GM12864 (cell line): Measurements from ENCODE around the gene TEX10.

Source experiments
- DNase-seq: peaks from one replicate; pipeline ENCODE4 v3.0.0-alpha.2; 2011; ENCODE audit warnings: low read depth
- H3K4me3 ChIP-seq: 2 replicates; pipeline ENCODE4 v1.5.1; 2011; ENCODE audit warnings: mild to moderate bottlenecking, low read depth, low read length, control low read depth
- TF ChIP-seq, protein P1 (sequence below): IDR thresholded peaks from 2 replicates; pipeline ENCODE4 v1.5.1; 2011; ENCODE audit warnings: low read depth, mild to moderate bottlenecking, moderate library complexity, low read length, control low read depth, inconsistent platforms; ENCODE audit errors: missing control alignments

Gene TEX10

DNA sequence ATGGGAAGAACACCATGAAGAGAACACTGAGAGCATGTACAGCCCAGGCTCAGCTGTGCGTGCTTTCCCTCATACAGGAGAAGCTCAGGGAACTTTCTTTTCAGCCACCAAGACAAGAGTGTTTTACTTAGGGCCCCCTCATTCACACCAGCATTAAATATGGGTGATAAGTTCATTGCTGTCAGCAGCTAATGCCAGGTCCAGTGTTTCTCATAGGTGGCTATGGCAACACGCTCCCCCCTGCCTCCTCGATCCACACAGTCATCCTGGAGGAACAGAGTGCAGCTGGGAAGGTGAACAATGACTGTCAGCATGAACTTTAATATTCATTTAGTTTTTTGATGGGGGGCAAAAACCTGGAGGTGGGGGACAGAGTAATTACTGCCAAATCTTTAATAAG is 54.4 kb downstream of the TEX10 start:
- TF ChIP-seq, protein P1, sequence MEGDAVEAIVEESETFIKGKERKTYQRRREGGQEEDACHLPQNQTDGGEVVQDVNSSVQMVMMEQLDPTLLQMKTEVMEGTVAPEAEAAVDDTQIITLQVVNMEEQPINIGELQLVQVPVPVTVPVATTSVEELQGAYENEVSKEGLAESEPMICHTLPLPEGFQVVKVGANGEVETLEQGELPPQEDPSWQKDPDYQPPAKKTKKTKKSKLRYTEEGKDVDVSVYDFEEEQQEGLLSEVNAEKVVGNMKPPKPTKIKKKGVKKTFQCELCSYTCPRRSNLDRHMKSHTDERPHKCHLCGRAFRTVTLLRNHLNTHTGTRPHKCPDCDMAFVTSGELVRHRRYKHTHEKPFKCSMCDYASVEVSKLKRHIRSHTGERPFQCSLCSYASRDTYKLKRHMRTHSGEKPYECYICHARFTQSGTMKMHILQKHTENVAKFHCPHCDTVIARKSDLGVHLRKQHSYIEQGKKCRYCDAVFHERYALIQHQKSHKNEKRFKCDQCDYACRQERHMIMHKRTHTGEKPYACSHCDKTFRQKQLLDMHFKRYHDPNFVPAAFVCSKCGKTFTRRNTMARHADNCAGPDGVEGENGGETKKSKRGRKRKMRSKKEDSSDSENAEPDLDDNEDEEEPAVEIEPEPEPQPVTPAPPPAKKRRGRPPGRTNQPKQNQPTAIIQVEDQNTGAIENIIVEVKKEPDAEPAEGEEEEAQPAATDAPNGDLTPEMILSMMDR = no peak
- DNase-seq = no peak
- H3K4me3 ChIP-seq = no peak overlapping the region

DNA sequence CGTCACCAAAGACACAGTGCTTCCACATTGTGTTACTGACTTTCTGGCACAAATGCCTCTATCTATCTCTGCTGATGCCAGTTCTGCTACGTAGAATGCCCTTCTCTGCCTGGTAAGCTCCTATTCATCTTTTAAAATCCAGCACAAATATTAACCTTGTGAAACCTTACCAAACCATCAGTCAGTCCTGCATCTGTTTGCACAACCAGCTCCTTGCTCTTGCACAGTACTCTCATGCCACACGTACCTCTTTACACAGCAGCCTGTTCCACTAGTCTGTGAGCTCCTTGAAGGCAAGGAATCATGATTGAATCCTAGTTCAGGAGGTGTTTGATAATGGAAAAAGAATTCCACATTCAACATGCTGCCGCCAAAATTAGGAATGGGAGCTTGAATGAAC is 56.3 kb downstream of the TEX10 start:
- no peak for DNase-seq
- TF ChIP-seq, protein P1 = no peak
- no peak overlapping the region for H3K4me3 ChIP-seq

DNA sequence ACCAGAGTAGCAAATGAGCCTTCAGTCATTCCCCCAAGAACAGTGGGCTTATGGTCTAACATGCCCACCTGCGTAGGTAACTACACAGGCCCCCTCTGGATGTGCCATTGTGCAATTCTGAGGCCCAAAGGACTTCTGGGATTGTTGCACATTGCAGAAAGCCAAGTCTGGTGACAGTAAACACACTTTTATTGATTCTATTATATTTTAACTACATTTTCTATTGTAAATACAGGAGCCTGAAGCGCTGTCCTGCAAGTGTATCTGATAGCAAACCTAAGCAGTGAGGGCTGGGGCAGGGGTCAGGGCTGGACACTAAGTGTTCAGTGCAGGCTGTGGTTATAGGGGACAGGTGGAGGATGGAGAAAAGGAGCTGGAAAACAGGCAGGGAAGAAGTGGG is 57.5 kb downstream of the TEX10 start:
- no peak overlapping the region for H3K4me3 ChIP-seq
- no peak for DNase-seq
- TF ChIP-seq, protein P1 = no peak

DNA sequence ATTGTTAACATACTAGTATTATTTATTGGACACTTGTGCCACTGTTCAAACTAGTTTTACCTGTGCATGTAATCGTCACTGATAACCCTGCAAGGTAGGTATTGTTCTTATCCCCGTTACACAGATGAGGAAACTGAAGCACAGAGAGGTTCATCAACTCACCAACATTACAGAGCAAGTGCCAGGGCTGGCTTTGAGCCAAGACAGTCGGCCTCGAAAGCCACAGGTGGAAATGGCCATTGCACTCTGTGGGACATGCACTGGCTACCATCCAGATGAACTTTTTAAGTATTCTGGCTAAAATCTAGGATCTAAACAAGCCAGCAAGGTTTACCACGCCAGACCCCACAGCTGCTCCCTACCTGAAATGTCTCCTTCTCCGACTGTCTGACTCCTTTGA is 57.9 kb downstream of the TEX10 start:
- TF ChIP-seq, protein P1 = no peak
- no peak overlapping the region for H3K4me3 ChIP-seq

DNA sequence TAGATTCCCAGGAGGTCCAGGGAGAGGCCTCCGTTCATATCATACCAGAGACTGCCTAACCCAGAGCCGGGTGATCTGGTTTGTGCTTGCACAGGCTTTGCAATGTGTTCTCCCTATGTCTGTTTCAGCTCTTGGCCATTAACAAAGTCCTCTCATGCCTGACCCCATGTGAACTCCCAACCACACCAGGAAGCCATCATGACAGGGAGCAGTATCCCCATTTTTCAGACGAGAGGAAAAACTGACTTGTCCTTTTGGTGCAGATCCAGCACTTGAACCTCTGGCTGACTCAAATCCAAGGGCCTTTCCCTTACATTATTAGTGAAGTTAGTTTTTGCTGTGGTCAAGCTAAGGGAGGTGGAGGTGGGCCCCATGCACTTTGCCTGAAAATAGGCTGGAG is 58.4 kb downstream of the TEX10 start:
- H3K4me3 ChIP-seq = no peak overlapping the region
- TF ChIP-seq, protein P1 = no peak
- no peak for DNase-seq

More for the DNA sequence above, 57.9 kb downstream of the TEX10 start:
- DNase-seq = no peak

DNA sequence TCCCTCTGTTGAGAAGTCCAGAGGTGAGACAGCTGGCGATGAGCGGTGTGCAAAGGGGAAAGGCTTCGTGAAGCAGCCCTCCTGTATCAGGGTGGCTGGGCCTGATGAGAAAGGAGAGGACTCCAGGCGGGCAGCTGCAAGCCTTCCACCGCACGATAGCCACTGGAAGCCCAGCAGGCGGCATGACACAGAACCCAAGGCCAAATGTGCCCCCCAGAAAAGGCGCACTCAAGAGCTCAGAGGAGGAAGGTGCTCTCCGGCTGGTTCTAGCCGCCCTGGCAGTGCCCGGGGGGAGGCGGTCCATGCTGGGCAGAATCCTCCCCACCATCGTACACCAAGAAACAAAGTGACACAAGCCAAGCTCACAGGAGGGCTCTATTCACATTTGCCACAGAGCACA is 60.3 kb downstream of the TEX10 start:
- no peak for DNase-seq
- TF ChIP-seq, protein P1 = no peak
- H3K4me3 ChIP-seq = no peak overlapping the region

DNA sequence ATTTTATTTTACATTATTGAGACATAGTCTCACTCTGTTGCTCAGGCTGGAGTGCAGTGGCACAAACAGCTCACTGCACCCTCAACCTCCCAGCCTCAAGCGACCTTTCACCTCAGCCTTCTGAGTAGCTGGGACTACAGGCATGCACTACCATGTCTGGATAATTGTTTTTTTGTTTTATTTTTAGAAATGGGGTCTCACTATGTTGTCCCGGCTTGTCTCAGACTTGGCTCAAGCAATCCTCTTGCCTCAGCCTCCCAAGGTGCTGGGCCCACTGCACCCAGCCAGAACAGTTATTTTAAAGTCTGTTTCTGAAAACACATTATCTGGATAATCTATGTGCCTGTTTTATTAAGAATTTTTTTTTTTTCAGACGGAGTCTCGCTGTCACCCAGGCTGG is 62.0 kb downstream of the TEX10 start:
- DNase-seq = no peak
- TF ChIP-seq, protein P1 = no peak
- no peak overlapping the region for H3K4me3 ChIP-seq
